Hepatocyte (in vitro differentiated cells): Measurements from ENCODE around the gene FAM222B. TPM values are rescaled to one million over a fixed set of nuclear protein-coding genes. Genes with fewer than 3 reads are reported as not detected.
A peak's percentile ranks its signal among the peaks of the same experiment; 100 is the strongest.

Source experiments
- DNase-seq: peaks from one replicate; pipeline ENCODE4 v3.0.0-alpha.2; 2016; ENCODE audit warnings: low spot score
- H2AFZ ChIP-seq: fragments of 200-600 bp; sonication (generic); 2 replicates; pipeline ENCODE4 v1.6.0; 2016; ENCODE audit warnings: antibody characterized with exemption, mild to moderate bottlenecking
- H3K27ac ChIP-seq: fragments of 200-600 bp; sonication (generic); 2 replicates; pipeline ENCODE4 v1.5.1; 2016; ENCODE audit warnings: mild to moderate bottlenecking
- H3K27me3 ChIP-seq: fragments of 200-600 bp; sonication (generic); 2 replicates; pipeline ENCODE4 v1.6.1; 2016
- H3K36me3 ChIP-seq: fragments of 200-600 bp; sonication (generic); replicated peaks from 2 replicates; pipeline ENCODE4 v1.5.1; 2016; ENCODE audit warnings: low read depth; ENCODE audit not compliant: insufficient read depth
- H3K4me1 ChIP-seq: fragments of 200-600 bp; sonication (generic); 2 replicates; pipeline ENCODE4 v1.5.1; 2016; ENCODE audit warnings: mild to moderate bottlenecking, moderate library complexity; ENCODE audit not compliant: insufficient read depth
- H3K4me2 ChIP-seq: fragments of 200-600 bp; sonication (generic); 2 replicates; pipeline ENCODE4 v1.6.0; 2016
- H3K4me3 ChIP-seq: fragments of 200-600 bp; sonication (generic); 2 replicates; pipeline ENCODE4 v1.5.1; 2016; ENCODE audit warnings: mild to moderate bottlenecking
- H3K79me2 ChIP-seq: fragments of 200-600 bp; sonication (generic); 2 replicates; pipeline ENCODE4 v1.6.0; 2017; ENCODE audit warnings: mild to moderate bottlenecking
- H3K9me2 ChIP-seq: fragments of 200-600 bp; sonication (generic); replicated peaks from 2 replicates; pipeline ENCODE4 v1.6.0; 2017; ENCODE audit warnings: mild to moderate bottlenecking; ENCODE audit not compliant: insufficient read depth
- H3K9me3 ChIP-seq: fragments of 200-600 bp; sonication (generic); 2 replicates; pipeline ENCODE4 v1.5.1; 2016; ENCODE audit warnings: low read depth, mild to moderate bottlenecking
- H4K20me1 ChIP-seq: fragments of 200-600 bp; sonication (generic); 2 replicates; pipeline ENCODE4 v1.6.0; 2016; ENCODE audit warnings: mild to moderate bottlenecking; ENCODE audit not compliant: insufficient read depth, poor library complexity, severe bottlenecking
- CTCF ChIP-seq: fragments of 200-600 bp; sonication (generic); IDR thresholded peaks from 2 replicates; pipeline ENCODE4 v1.5.1; 2016; ENCODE audit warnings: antibody characterized with exemption, mild to moderate bottlenecking; ENCODE audit not compliant: poor library complexity
- EZH2 ChIP-seq: fragments of 200-600 bp; sonication (generic); IDR thresholded peaks from 2 replicates; pipeline ENCODE4 v1.6.1; 2016; ENCODE audit warnings: antibody characterized with exemption, mild to moderate bottlenecking, borderline replicate concordance
- EZH2phosphoT487 ChIP-seq: fragments of 200-600 bp; sonication (generic); IDR thresholded peaks from one replicate; pipeline ENCODE4 v1.6.1; 2018; ENCODE audit warnings: antibody characterized with exemption, mild to moderate bottlenecking, low read depth, moderate library complexity; ENCODE audit not compliant: unreplicated experiment, severe bottlenecking
- WGBS: methylation state at CpG from one replicate; pipeline ENCODE4 v1.1.6; 2016; ENCODE audit warnings: low lambda C conversion rate; ENCODE audit errors: missing lambda C conversion rate; 5-methylcytosine and 5-hydroxymethylcytosine counted together
- polyA plus RNA-seq: library from polyadenylated mRNA; unstranded; fragments of >200 nt; fragmentation: Nextera tagmentation; extraction: Ambion mirVana; gene quantifications from 2 replicates; pipeline ENCODE4 v1.2.1, GENCODE V29; 2016
- total RNA-seq: library from RNA; depleted of rRNA; stranded (reverse); fragments of >200 nt; gene quantifications from 2 replicates; pipeline ENCODE4 v1.2.3, GENCODE V29; 2014

FAM222B gene
- total and polyA plus RNA-seq, 2 experiments from 2014 or later: 7.9 to 36.0 TPM

DNA sequence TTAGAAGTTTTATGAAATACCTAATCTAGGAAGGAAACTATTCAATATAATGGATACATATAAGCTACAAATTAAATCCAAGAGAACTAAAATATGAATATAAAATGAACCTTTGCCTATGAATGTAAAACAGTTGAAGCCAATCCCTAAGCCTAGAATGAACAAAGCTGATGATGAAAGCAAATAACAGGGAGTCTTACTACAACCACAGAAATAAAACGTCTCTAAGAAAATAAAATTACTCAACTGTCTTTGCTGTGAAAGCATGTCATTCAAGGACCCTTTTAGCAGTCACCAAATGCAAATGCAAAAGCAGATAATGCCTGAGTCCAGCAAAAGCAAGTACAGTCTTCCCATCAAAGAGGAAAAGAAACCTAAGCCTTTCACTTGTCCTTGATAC lies 23.0 kb downstream of the FAM222B start:
- H4K20me1 ChIP-seq: peaks cover 6% of the 10 kb centered on the region
- H3K27me3 ChIP-seq: no peaks in the 10 kb centered on the region
- no peak overlapping the region for H3K4me2 ChIP-seq
- H3K9me3 ChIP-seq: no peaks in the 10 kb centered on the region
- peaks cover 93% of the 10 kb centered on the region for H3K79me2 ChIP-seq
- no peaks in the 10 kb centered on the region for H3K9me2 ChIP-seq
- WGBS: 80% methylated on average over 1 of the region's 1 CpG
- TF ChIP-seq EZH2phosphoT487 (no peak), CTCF (no peak), EZH2 (no peak)
- H3K4me3 ChIP-seq: no peak overlapping the region
- H3K27ac ChIP-seq: no peak overlapping the region
- DNase-seq: no peak
- no peaks in the 10 kb centered on the region for H3K4me1 ChIP-seq
- no peaks in the 10 kb centered on the region for H3K36me3 ChIP-seq
- no peak overlapping the region for H2AFZ ChIP-seq

GRCh38 chr17:28818819-28819221 lies 23.8 kb downstream of the FAM222B start:
- 93% methylated on average over 3 of the region's 3 CpGs for WGBS
- Histone ChIP-seq H3K79me2 (peaks cover 94% of the 10 kb centered on the region), H3K27me3 (no peaks in the 10 kb centered on the region), H3K9me3 (no peaks in the 10 kb centered on the region), H3K27ac (no peak overlapping the region), H3K4me3 (no peak overlapping the region), H3K4me2 (no peak overlapping the region), H2AFZ (no peak overlapping the region), H3K36me3 (no peaks in the 10 kb centered on the region), H3K9me2 (no peaks in the 10 kb centered on the region), H3K4me1 (no peaks in the 10 kb centered on the region), H4K20me1 (peaks cover 6% of the 10 kb centered on the region)
- TF ChIP-seq EZH2phosphoT487 (no peak), CTCF (no peak), EZH2 (no peak)
- DNase-seq: no peak

DNA sequence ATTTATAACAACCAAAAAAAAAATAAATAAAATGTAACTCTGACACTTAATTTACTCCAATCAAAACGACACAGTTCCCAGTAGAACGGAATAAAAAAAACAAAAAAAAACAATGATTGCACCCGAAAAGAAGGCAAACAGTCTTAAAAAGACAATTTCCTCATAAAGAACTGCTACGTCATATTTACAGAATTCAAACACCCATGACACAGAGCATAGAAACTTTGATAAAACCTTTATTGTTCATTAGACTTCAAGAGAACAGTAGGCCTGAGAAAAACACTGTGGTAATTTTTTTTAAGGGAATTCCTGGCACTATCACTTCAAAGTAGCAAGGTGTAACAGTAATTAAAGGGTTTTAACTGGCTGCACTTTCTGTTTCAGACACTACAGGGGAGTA lies 26.1 kb downstream of the FAM222B start:
- Histone ChIP-seq H3K9me3 (no peaks in the 10 kb centered on the region), H2AFZ (no peak overlapping the region), H3K4me3 (no peak overlapping the region), H3K9me2 (no peaks in the 10 kb centered on the region), H3K36me3 (no peaks in the 10 kb centered on the region), H4K20me1 (peaks cover 6% of the 10 kb centered on the region), H3K4me2 (no peak overlapping the region), H3K79me2 (peaks cover 84% of the 10 kb centered on the region), H3K27ac (no peak overlapping the region), H3K4me1 (no peaks in the 10 kb centered on the region), H3K27me3 (no peaks in the 10 kb centered on the region)
- no peak for DNase-seq
- WGBS: 92% methylated on average over 4 of the region's 4 CpGs
- TF ChIP-seq EZH2phosphoT487: no peak

DNA sequence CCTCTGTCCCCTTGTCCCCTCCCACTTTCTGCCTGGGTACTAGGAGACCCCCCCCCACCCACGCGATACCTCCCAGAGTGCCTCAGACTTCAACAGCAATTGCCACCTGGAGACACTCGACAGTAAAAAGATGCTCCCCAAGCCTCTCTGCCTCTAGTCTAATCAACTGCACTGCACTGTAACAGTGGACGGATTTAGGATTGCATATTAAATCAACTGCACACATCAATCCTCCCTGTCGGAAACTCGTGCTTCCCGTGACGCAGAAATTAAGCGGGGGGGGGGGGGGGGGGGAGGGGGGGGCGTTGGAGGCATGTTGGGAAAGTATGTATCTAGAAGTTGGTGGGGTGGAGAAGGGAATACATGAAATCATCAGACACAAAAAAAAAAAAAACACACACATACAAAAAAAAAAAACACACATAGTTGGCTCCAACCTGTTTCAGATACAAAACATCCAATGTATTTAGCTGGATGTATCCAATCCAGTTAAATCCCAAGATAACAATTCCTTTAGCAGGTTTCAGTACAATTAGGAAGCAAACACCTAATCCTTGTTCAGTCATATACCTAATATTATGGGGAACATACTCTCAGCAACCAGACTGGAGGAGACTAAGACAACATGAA lies 29.7 kb downstream of the FAM222B start:
- DNase-seq: no peak
- TF ChIP-seq EZH2phosphoT487 (no peak), EZH2 (no peak), CTCF (no peak)
- H3K27ac ChIP-seq: peak overlapping the region; percentile 98
- H3K4me3 ChIP-seq: peak overlapping the region; percentile 84
- peak overlapping the region; percentile 76 for H2AFZ ChIP-seq
- no peaks in the 10 kb centered on the region for H4K20me1 ChIP-seq
- no peaks in the 10 kb centered on the region for H3K36me3 ChIP-seq
- no peaks in the 10 kb centered on the region for H3K9me2 ChIP-seq
- H3K9me3 ChIP-seq: no peaks in the 10 kb centered on the region
- H3K79me2 ChIP-seq: peaks cover 70% of the 10 kb centered on the region
- H3K27me3 ChIP-seq: no peaks in the 10 kb centered on the region
- WGBS: 1% methylated on average over 9 of the region's 10 CpGs
- H3K4me1 ChIP-seq: peaks cover 34% of the 10 kb centered on the region
- peak overlapping the region; percentile 73 for H3K4me2 ChIP-seq
